Measurements from ENCODE around the gene ARHGEF16.

Gene ARHGEF16

GRCh38 chr1:3482378-3482849, 27.9 kb downstream of the ARHGEF16 start:
- no peak for DNase-seq (ENCODE audit: low spot score)

- DNase-seq (ENCODE audit: low spot score), result no peak
These were observed 28.9 kb downstream of the ARHGEF16 start for GRCh38 chr1:3483380-3483779.

DNA sequence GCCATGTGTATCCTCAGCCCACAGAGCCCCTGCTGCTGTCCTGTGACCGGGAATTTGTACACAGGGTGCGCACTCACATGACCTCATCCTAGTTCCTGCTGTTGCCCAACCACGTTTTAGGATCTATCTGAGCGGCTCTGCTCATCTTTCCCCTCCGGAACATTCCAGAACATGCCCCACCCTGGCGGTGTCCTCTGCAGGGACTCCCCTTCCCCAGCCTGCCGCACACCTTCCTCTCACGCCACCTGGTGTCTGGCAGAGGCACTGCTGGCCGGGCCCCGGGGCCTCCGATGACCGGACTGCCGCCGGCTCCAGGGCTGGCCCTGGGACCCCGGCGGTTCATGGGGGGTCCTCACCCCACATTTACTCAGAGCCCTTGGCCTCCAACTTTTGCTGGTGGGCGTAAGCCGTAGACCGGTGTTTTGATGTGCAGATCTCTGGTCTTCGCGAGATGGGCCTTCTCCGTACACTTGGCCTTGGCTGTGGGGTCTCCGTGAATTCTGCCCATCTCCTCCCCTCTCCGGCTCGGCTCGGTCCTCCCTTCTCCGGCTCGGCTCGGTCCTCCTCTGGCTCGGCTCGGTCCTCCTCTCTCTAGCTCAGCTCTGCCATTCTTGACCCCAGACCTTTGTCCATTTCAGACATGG, 29.5 kb downstream of the ARHGEF16 start:
- peak; percentile 78 for DNase-seq (ENCODE audit: low spot score)

GRCh38 chr1:3485016-3485415, 30.6 kb downstream of the ARHGEF16 start:
- DNase-seq (ENCODE audit: low spot score), result no peak

GRCh38 chr1:3488432-3488831, 34.0 kb downstream of the ARHGEF16 start:
- no peak for DNase-seq (ENCODE audit: low spot score)

DNA sequence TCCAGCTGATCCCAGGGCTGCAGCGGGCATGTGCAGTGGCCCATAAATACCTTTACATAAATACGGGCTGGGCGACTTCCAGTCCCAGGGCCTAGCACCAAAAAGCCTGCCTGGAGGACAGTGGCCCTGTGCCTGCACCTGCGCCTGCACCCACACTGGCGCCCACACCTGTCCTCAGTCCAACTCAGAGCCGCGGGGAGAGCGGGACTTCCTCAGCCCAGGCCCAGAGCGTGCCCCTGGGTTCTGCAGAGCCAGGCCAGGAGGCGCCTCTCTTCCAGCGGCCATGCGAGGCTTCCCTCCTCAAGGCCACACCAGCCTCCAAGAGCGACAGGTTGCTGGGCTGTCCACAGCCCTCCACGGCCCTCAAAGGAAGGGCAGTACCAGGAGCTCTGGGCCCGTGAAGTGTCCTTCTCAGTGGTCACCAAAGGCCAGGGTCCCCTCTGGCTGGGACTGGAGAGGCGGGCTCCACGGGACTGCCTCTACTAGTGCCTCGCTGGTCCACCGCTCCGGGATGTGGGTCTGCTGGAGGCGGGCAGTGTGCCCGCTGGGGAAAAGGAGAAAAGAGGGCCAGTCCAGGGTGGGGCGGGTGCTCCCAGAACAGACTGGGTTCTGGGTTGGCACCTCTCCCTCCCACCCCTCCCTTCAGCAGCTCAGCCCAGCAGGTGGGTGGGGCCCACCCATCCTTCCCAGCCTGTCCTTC, 35.7 kb downstream of the ARHGEF16 start:
- DNase-seq (ENCODE audit: low spot score), result no peak

GRCh38 chr1:3491291-3492246, 37.1 kb downstream of the ARHGEF16 start:
- DNase-seq (ENCODE audit: low spot score), result peak; percentile 95

GRCh38 chr1:3492545-3493246, 38.2 kb downstream of the ARHGEF16 start:
- DNase-seq (ENCODE audit: low spot score), result no peak

DNA sequence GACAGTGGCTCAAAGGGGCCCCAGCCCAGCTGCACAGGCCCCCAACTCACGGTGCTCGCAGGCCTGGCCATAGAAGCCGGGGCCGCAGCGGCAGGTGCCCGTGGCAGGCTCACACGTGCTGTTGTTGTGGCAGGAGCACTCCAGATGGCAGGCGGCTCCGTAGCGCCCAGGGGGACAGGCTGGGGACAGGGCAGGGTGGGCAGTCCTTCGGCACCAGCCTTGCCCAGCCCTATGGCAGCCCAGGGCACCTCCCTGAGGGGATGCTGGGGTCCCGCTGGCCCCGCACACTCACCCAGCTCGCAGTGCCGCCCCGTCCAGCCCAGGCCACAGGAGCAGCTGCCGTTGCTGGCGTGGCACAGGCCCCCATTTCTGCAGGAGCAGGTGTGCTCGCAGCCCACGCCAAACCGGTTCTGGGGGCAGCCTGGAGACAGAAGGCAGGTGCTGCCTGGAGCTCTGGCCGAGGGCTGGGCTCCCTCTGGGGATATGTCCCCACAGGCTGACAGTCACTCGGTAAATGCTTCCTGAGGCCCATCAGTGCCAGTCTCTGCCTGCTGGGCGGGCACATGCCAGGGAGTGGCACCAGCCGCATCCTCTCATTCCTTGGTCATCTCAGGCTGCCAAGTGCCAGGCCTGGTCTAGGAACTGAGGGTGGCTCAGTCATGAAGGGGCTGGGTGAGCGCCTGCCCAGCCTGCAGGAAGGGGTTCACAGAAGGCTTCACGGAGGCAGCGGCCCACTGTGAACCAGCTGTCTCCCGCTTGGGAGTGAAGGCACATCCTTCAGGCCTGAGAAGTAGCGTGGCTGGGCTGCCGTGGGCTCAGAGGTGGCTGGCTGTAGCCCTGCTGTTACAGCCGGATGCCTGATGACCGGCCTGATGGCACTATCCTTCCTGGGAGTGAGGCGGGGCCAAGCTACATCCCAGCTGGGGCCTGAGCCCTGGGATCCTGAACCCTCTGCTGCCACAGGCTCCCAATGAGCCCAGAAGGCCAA, 40.1 kb downstream of the ARHGEF16 start:
- DNase-seq (ENCODE audit: low spot score), result no peak

GRCh38 chr1:3495776-3496745, 41.6 kb downstream of the ARHGEF16 start:
- DNase-seq (ENCODE audit: low spot score), result no peak

- DNase-seq (ENCODE audit: low spot score), result no peak
These were observed 42.5 kb downstream of the ARHGEF16 start for GRCh38 chr1:3496916-3497315.

GRCh38 chr1:3497521-3497920, 43.1 kb downstream of the ARHGEF16 start:
- no peak for DNase-seq (ENCODE audit: low spot score)

DNA sequence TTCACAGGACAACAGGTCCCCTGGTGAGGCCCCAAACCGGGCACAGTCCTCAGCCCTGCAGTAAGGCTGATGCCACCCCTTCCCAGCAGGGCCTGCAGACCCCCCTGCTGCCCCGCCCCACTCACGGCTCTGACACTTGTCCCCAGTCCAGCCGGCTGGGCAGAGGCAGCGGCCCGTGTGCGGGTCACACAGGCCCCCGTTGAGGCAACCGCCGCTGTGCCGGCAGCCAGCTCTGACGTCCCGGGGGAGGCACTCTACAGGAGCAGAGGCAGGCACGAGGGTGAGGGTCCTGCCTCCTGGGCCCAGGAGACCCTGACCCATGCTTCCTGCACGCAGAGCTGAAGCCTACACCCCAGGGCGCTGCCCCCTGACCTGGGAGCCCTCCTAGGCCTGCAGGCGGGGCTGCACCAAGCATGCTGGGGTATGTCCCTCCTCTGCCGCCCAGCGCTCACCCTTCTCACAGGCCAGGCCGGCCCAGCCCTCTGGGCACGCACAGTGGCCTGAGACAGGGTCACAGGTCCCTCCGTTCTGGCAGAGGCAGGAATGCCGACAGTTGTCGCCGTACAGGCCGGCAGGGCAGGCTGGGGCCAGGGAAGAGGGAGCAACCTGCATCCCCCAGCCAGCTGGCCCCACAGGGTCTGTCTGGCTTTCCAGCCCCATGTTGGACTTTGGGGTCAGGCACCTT, 43.9 kb downstream of the ARHGEF16 start:
- DNase-seq (ENCODE audit: low spot score), result no peak

- DNase-seq (ENCODE audit: low spot score), result no peak
These were observed 44.5 kb downstream of the ARHGEF16 start for GRCh38 chr1:3498986-3499385.

- no peak for DNase-seq (ENCODE audit: low spot score)
These were observed 45.1 kb downstream of the ARHGEF16 start for GRCh38 chr1:3499611-3500010.

GRCh38 chr1:3500265-3500835, 45.9 kb downstream of the ARHGEF16 start:
- DNase-seq (ENCODE audit: low spot score), result no peak

GRCh38 chr1:3501437-3501836, 47.0 kb downstream of the ARHGEF16 start:
- DNase-seq (ENCODE audit: low spot score), result no peak

GRCh38 chr1:3501856-3502640, 47.6 kb downstream of the ARHGEF16 start:
- DNase-seq (ENCODE audit: low spot score), result peak; percentile 75

Measured in GM03348 (cell line).